Right ventricle myocardium superior (tissue), 1 donor: Measurements from ENCODE around the gene EXOC6B. TPM values are rescaled to one million over a fixed set of nuclear protein-coding genes. Genes with fewer than 3 reads are reported as not detected.
A peak's percentile ranks its signal among the peaks of the same experiment; 100 is the strongest.

Experiments
- ATAC-seq: fragments of 200-7000 bp; cut with Tn5 transposase; one replicate; pipeline ENCODE4 v1.9.1; 2020; ENCODE audit warnings: mild to moderate bottlenecking; ENCODE audit not compliant: poor library complexity
- DNase-seq: peaks from one replicate; pipeline ENCODE4 v3.0.0-alpha.2; 2020
- intact Hi-C: fragments of 100-400 bp; cut with DNase I; formaldehyde crosslinking; loops from one replicate; pipeline ENCODE4 v1.11.2; 2022
- long read RNA-seq: library from polyadenylated mRNA; unstranded; transcript quantifications from one replicate; pipeline ENCODE4 v2.0.0, GENCODE V29; 2021
- total RNA-seq: library from RNA; stranded (reverse); fragmentation: NEBNext Ultra II Directional; extraction: Animal tissue kit (Norgen Biotek cat#: 25700); gene quantifications from one replicate; pipeline ENCODE4 v1.2.1, GENCODE V29; 2021
- donor health status: DM: no; HTN: yes; CAD: no; lungs with severe emphysema.

EXOC6B gene
- total RNA-seq = 96.9 TPM
- long read RNA-seq, full-length matches to known transcripts = 15 of 61 reads
- long read RNA-seq, partial matches to known transcripts = 9 of 61 reads
- long read RNA-seq, other reads (novel, unspliced or antisense) = 37 of 61 reads

- ATAC-seq (peak; percentile 97), DNase-seq (peak; percentile 96)
- intact Hi-C loops = no loop called here
Measured at GRCh38 chr2:72825257-72826155, at the start of gene EXOC6B. Gene EXOC6B, minus strand, starts transcription at chr2:72826033.

DNA sequence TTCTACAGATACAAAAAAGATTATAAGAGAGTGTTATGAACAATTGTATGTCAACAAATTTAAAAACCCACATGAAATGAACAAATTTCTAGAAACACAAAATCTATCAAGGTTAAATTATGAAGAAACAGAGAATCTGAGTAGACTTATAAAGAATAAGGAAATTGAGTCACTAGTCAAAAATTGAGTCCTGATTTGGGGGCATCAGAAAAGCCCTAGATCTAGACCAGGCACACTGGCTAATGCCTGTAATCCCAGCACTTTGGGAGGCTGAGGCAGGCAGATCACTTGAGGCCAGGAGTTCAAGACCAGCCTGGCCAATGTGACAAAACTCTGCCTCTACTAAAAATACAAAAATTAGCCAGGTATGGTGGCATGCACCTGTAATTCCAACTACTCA lies 46.0 kb upstream of the EXOC6B start:
- intact Hi-C loops = no loop called here
- DNase-seq (no peak), ATAC-seq (no peak)

- no peak for ATAC-seq
- DNase-seq = no peak
- intact Hi-C loops = no loop called here
Measured at GRCh38 chr2:72871060-72871459, 45.2 kb upstream of the EXOC6B start.

DNA sequence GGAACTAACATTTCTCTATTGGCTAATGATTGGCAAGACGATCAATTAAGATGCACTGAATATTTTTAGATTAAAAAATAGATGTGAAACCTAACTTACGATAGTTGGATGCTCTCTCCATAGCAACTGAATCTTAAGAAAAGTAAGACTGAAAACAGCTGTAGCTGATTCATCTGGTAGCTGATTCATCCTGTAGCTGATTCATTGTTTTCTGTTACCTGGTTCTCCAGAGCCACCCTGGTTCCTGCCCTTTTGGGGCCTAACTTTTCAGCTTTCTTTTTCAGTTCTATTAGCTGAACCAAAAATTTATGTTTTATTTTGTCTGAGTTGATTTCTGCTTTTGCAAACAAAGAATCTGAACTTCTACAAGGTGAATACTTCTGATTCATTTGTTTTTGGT lies 38.7 kb upstream of the EXOC6B start:
- no peak for DNase-seq
- ATAC-seq = no peak
- intact Hi-C loops = no loop called here

DNA sequence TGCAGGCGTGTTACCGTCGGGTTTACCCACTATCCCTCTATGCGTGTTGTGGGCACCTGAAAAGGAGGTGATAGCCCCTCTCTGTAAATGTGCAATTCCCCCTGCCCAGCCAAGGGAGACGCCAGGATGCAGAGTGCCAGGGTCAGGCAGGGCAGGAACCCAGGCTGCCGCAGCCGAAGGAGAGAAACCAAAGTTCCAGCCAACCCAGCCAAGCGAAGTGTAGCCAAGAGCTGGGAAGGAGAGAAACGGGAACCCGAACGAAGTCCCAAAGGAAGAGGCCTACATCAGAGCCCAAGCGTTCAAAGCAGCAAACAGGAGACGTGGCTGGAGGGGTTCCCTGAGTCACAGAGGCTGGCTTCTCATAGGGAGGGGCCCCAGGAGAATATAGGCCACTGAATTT lies 37.2 kb upstream of the EXOC6B start:
- no peak for ATAC-seq
- DNase-seq = no peak
- intact Hi-C loops = loop anchor here (2.0 kb wide), 1 partner anchor 92 kb away; no protein-coding TSS in a partner anchor

DNA sequence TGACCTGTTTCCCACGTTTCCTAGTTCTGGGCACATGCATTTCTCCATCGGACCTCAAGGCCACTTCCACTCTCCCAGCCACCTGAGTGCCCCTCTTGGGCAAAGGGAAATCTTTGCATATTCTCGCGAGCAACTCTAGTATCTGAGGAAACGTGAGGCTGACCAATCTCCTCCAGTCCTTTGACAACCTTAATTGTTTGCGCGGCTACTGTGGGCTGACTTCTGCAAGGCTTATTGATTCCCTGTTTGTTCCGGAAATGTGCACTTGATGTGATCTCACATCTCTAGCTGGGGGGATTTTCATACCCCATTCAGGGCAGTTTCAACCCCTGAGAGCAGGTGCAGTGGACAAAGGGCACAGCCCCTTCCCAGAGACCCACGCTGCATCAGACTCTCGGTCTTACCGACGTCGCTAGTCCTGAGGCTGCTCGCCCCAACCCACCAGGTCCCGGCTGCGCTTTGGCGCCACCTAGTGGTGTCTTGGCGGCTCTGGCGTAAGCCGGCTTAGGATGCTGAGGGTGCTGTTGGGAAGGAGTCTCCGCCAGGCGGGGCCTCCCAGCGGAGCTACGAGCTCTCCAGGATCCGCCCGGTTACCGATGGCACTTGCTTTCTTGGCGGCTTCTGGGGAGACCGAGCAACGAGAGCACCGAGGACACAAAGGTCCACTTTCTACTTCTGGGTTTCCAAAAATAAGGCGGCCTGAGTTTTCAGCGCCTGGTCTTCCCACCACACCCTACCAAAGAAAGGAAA lies 36.6 kb upstream of the EXOC6B start:
- ATAC-seq (peak; percentile 99), DNase-seq (peak; percentile 93)
- intact Hi-C loops = loop anchor here (2.0 kb wide), 1 partner anchor 92 kb away; no protein-coding TSS in a partner anchor

DNA sequence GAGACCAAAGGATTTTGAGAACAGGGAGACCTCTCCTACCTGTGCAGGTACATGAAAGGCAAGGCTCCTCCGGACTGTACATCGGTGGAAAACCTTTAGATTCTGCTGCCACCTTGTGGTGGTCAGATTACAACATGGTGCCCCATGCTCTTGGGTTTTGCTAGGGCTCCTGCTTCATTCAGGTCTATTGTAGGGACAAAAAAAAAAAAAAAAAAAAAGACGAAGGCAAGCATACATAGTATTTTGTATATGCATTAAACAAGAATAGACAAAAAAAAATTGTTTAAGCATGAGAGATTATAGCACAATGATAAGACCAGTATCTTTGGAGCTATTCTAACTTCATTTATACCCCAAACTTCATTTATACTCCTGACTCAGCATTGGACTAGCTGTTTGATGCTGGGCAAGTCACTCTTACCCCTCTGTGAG lies 34.0 kb upstream of the EXOC6B start:
- DNase-seq = no peak

DNA sequence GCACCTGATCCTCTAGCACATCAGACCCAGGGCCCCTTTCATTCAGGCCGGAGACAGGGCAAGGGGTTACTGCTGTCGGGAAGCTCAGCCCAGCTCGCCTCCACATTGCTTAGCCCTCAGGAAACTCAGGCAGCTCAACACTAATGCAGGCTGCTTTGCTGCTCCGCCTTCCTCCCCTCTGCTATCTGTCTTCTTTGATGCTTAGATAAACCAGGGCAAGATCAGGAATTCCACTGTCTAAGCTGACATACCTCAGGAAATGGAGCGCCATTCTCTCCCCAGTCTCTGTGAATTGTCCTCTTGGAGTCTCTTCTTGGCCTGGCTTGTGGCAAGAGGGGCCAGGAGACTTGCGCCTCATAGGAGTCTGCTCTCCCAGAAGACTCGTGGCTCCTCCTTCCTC lies 25.5 kb upstream of the EXOC6B start:
- DNase-seq (no peak), ATAC-seq (no peak)
- intact Hi-C loops = loop anchor here (10.0 kb wide), 1 partner anchor 577 kb away; no protein-coding TSS in a partner anchor

More for the DNA sequence above, 34.0 kb upstream of the EXOC6B start:
- intact Hi-C loops = loop anchor here (10.0 kb wide), 1 partner anchor 585 kb away; no protein-coding TSS in a partner anchor
- ATAC-seq = peak; percentile 73

- DNase-seq (no peak), ATAC-seq (no peak)
- intact Hi-C loops = no loop called here
Measured at GRCh38 chr2:72849138-72849462, 23.3 kb upstream of the EXOC6B start.

DNA sequence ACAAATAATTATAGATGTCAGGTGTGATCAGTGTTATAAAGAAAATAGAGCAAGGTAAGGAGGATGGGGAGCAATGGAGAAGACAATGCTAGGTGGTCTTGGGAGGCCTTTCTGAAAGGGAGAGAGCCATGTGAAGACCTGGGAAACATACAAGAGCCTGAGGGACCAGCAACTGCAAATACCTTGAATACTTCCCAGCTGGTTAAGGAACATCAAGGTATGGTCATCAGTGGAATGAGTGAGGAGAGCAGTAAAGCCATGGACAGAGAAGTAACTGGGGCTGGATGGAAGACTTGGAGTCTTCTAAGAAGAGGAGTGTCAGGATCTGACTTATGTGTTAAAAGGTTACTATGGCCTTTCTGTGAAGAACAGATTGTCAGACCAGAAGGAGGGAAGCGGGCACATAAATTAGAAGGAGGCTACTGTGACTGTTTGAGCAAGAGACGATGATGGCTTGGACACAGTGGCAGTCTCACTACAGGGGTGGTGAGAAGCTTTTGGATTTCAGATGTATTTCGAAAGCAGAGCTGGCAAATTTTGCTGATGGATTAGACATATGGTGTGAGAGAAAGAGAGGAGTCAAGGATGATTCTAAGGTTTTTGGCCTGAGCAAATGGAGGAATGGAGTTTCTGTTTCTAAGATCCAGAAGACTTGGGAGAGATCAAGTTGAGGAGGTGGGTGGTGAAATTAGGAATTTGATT lies 22.8 kb upstream of the EXOC6B start:
- ATAC-seq = no peak
- intact Hi-C loops = no loop called here
- DNase-seq = no peak

DNA sequence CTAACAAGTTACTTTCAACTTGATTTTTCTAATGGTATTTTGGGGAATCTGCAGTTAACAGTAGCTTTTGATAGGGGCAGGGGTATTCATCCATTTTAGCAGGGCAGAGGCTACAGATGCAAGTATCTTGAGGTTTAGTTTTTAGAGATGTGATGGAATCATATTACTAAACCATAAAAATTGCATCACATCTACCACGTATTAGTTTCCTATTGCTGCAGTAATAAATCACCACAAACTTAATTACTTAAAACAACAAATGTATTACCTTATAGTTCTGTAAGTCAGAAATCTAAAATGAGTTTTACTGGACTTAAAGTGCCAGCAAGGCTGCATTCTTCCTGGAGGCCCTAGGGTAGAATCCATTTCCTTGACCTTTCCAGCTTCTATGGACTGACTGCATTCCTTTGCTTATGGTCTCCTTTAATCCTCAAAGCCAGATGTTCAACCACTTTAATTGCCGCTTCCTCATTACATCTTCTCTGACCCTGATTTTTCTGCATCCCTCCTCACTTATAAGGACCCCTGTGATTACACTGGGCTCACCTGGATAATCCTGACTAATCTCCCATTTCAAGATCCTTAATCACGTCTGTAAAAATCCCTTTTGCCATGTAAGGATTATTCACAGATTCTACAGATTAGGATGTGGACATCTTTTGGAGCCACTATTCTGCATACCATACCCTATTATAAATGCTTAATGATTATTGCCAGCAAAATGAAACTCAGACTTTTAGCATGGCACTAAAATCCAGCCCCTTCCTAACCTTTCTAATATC lies 21.9 kb upstream of the EXOC6B start:
- DNase-seq = no peak
- intact Hi-C loops = no loop called here
- no peak for ATAC-seq

DNA sequence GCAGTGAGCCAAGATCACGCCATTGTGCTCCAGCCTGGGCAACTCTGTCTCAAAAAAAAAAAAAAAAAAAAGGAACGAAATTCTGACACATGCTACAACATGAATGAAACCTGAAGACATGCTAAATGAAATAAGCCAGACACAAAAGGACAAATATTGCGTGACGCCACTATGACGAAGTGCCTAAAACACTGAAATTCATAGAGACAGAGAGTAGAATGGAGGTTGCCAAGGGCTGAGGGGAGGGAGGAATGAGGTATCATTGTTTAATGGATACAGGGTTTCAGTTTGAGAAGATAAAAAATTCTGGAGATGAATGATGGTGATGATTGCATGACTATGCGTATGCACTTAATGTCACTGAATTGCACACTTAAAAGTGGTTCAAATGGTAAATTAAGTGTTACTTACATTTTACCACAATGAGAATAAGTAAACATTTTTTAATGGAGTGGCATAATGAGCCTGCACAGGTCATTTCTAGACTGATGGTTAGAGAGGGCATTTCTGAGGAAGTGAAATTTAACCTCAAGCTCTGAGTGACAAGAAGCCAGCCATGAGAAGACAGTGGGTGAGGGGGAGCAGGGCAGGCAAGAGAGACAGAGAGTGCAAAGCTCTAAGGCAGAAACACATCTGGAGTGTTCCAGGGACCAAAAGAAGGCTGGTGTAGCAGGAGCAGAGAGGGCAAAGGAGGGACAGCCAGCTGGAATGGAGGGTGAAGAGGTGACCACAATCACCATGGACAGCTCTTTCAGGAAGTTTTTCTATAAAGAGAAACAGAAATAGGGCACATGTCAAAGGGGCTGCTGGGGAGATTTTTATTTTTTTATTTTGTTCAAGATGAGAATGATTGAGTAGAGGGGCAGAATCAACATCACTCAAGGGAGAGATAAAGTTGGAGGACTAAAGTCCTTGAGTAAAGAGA lies 20.6 kb upstream of the EXOC6B start:
- DNase-seq (no peak), ATAC-seq (no peak)
- intact Hi-C loops = no loop called here

- ATAC-seq (no peak), DNase-seq (no peak)
- intact Hi-C loops = no loop called here
Measured at GRCh38 chr2:72843301-72843700, 17.5 kb upstream of the EXOC6B start.

DNA sequence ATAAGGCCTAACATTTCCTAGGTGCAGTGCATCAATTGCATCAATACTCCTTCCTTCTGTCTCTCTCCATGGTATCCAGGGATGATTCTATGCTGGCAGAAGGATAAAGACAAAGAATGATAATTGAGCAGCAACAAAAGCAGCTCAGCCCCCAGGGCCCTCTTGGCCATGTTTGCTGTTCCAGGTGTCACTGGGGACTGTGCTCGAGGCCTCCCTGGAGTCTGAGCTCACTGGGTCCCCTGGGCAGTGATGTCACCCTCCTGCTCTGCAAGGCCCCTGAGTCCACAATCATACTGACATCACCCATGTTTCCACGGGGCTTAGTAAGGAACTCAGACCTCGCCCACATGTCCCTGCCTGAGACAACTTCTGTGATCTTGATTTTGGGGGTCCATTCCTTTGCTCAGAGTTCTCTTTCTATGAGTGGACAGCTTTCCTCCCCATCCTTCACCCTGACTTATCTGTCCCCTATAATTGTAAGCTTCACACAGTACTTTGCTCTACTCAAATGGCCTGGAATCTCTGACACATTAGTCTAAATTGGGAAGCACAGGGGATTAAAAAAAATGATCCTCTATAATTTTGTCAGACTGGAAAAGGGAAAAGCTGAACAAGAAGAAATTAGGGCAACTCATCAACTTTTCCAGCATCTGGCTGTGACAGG lies 15.8 kb upstream of the EXOC6B start:
- DNase-seq = no peak
- intact Hi-C loops = no loop called here
- ATAC-seq = no peak

GRCh38 chr2:72840066-72840465 lies 14.2 kb upstream of the EXOC6B start:
- intact Hi-C loops = no loop called here
- no peak for DNase-seq
- ATAC-seq = no peak

DNA sequence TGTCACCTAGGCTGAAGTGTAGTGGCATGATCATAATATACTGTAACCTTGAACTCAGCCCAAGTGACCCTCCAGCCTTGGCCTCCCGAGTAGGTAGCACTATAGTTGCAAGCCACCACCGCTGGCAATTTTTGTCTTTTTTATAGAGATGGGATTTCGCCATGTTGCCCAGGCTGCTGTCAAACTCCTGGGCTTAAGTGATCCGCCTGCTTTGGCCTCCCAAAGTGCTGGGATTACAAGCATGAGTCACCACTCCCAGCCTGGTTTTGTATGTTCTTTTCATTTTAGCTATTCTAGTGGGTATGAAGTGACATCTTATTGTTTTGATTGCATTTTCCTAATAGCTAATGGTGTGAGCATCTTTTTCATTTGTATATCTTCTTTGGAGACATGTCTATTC lies 11.3 kb upstream of the EXOC6B start:
- intact Hi-C loops = no loop called here
- DNase-seq = no peak
- no peak for ATAC-seq

- no peak for ATAC-seq
- no peak for DNase-seq
- intact Hi-C loops = no loop called here
Measured at GRCh38 chr2:72835403-72835802, 9.6 kb upstream of the EXOC6B start.
